HepG2 (cell line): ENCODE results near the gene TAF3.

ENCODE experiments used
- ELK4 ChIP-seq: sonication (generic); formaldehyde crosslinking; IDR thresholded peaks from 2 replicates; pipeline ENCODE4 v1.9.0; 2021; ENCODE audit warnings: missing genetic modification reagents, borderline replicate concordance
- MED8 ChIP-seq: sonication (generic); formaldehyde crosslinking; IDR thresholded peaks from 2 replicates; pipeline ENCODE4 v1.8.1; 2023; ENCODE audit warnings: mild to moderate bottlenecking, missing genetic modification reagents; ENCODE audit not compliant: insufficient replicate concordance
- POLR2A ChIP-seq, 2 experiments: IDR thresholded peaks; 2 replicates each; pipeline ENCODE4 v1.6.1; 2011; ENCODE audit warnings: low read depth in 2 of 2, low read length in 2 of 2, mild to moderate bottlenecking in 1 of 2, moderate library complexity in 1 of 2; ENCODE audit not compliant: insufficient read depth in 1 of 2
- REST ChIP-seq, 2 experiments: IDR thresholded peaks; 2 replicates each; pipeline ENCODE4 v1.6.1; 2011 to 2012; ENCODE audit warnings: low read length in 2 of 2, borderline replicate concordance in 1 of 2, low read depth in 1 of 2, mild to moderate bottlenecking in 1 of 2, moderate library complexity in 1 of 2
- SMAD1 ChIP-seq: sonication (generic); formaldehyde crosslinking; IDR thresholded peaks from 2 replicates; pipeline ENCODE4 v1.4.0; 2020; ENCODE audit warnings: missing genetic modification reagents, low read depth, mild to moderate bottlenecking, borderline replicate concordance
- SNAPC2 ChIP-seq: sonication (generic); formaldehyde crosslinking; IDR thresholded peaks from 2 replicates; pipeline ENCODE4 v1.8.1; 2022; ENCODE audit warnings: mild to moderate bottlenecking, missing genetic modification reagents
- SP2 ChIP-seq: sonication (generic); formaldehyde crosslinking; IDR thresholded peaks from 2 replicates; pipeline ENCODE4 v1.5.1; 2020; ENCODE audit warnings: mild to moderate bottlenecking, missing genetic modification reagents
- TCF12 ChIP-seq, 2 experiments: fragments of 450-650 bp in 1 of 2; sonication (generic) in 1 of 2; formaldehyde crosslinking in 1 of 2; IDR thresholded peaks; 2 replicates each; pipeline versions ENCODE4 v1.6.1 to v1.8.0; 2017 to 2022; ENCODE audit warnings: antibody characterized with exemption in 1 of 2, mild to moderate bottlenecking in 1 of 2, missing genetic modification reagents in 1 of 2, moderate library complexity in 1 of 2

- TF ChIP-seq SP2 (CRISPR knock-in tag) (no peak), TCF12 (IDR thresholded peaks at IDR 0.05) (no peak), TCF12 (CRISPR knock-in tag; IDR thresholded peaks at IDR 0.05) (no peak), ELK4 (CRISPR knock-in tag) (no peak), SMAD1 (CRISPR knock-in tag) (no peak), SNAPC2 (CRISPR knock-in tag) (no peak), REST (IDR thresholded peaks at IDR 0.05; ENCODE audit: borderline replicate concordance in 1 of 2, low read depth in 1 of 2, low read length in 2 of 2) (no peak), MED8 (CRISPR knock-in tag) (no peak), POLR2A (IDR thresholded peaks at IDR 0.05; ENCODE audit: insufficient read depth in 1 of 2, low read depth in 2 of 2, low read length in 2 of 2) (no peak)
Measured at GRCh38 chr10:7969623-7970022, 151.3 kb downstream of the TAF3 start.
